HCT116 (cell line): ENCODE measurements around the gene ANKLE1. TPM values are rescaled to one million over a fixed set of nuclear protein-coding genes. Genes with fewer than 3 reads are reported as not detected.

Experiments
- ATAC-seq: fragments of 200-7000 bp; cut with Tn5 transposase; 2 replicates; pipeline ENCODE4 v1.9.1; 2020; ENCODE audit warnings: mild to moderate bottlenecking, moderate library complexity
- BruUV-seq: library from RNA; stranded (reverse); fragments of 400-500 nt; replicated peaks from 2 replicates; lab custom pipeline; 2021; lab: Mats Ljungman, UMichigan
- CTCF ChIA-PET: fragments of 300-600 bp; sonication (Branson Sonifier 250); formaldehyde crosslinking; loops from one replicate; lab custom pipeline; 2021; ENCODE audit warnings: antibody characterized with exemption; lab: Charles Lee
- POLR2A ChIA-PET: fragments of 300-600, 350-600 bp; sonication (Branson Sonifier 250); formaldehyde crosslinking; loops from one replicate; lab custom pipeline; 2021; ENCODE audit warnings: antibody characterized with exemption; lab: Charles Lee
- RAD21 ChIA-PET, 2 experiments: fragments of 300-600 bp; sonication (Branson Sonifier 250); formaldehyde crosslinking; loops; one replicate each; lab custom pipeline; 2023; ENCODE audit warnings: low total read pairs in 2 of 2; ENCODE audit not compliant: uncharacterized antibody in 2 of 2, unreplicated experiment in 2 of 2, low non-redundant PET in 1 of 2; lab: Charles Lee
- DNase-seq: peaks from one replicate; pipeline ENCODE4 v3.0.0-alpha.2; 2010; ENCODE audit warnings: low read depth, low spot score
- H2AFZ ChIP-seq: fragments of 200-600 bp; shearing (Covaris generic), sonication (generic); 2 replicates; pipeline ENCODE4 v1.6.1; 2017; ENCODE audit warnings: low read depth, mixed run types, mixed read lengths, antibody characterized with exemption, low read length; ENCODE audit not compliant: poor library complexity, severe bottlenecking
- H3K27ac ChIP-seq: 2 replicates; pipeline ENCODE4 v1.5.1; 2012; ENCODE audit warnings: low read depth, low read length
- H3K27me3 ChIP-seq: fragments of 200-600 bp; sonication (generic); 2 replicates; pipeline ENCODE4 v1.6.1; 2016; ENCODE audit warnings: mixed run types, low read length, mixed read lengths; ENCODE audit not compliant: insufficient read depth
- H3K36me3 ChIP-seq, 2 experiments: fragments of 200-500 bp in 1 of 2; fragments of 200-600 bp in 1 of 2; sonication (Bioruptor generic) in 1 of 2; sonication (generic) in 1 of 2; 2 replicates each; pipeline versions ENCODE4 v1.5.1 to v1.6.1; 2014 to 2016; ENCODE audit warnings: low read length in 2 of 2, inconsistent platforms in 1 of 2, mixed read lengths in 1 of 2, mixed run types in 1 of 2; ENCODE audit not compliant: insufficient read depth in 2 of 2, control insufficient read depth in 1 of 2
- H3K4me1 ChIP-seq, 2 experiments: fragments of 200-600 bp in 1 of 2; sonication (generic) in 1 of 2; 2 replicates each; pipeline versions ENCODE4 v1.5.1 to v1.6.1; 2012 to 2017; ENCODE audit warnings: low read length in 2 of 2, inconsistent platforms in 1 of 2, mild to moderate bottlenecking in 1 of 2, mixed read lengths in 1 of 2, mixed run types in 1 of 2, moderate library complexity in 1 of 2; ENCODE audit not compliant: insufficient read depth in 2 of 2, control insufficient read depth in 1 of 2
- H3K4me2 ChIP-seq: fragments of 200-600 bp; sonication (generic); 2 replicates; pipeline ENCODE4 v1.6.1; 2017; ENCODE audit warnings: mixed run types, low read length, mixed read lengths
- H3K4me3 ChIP-seq, 2 experiments: fragments of 200-600 bp in 1 of 2; sonication (generic) in 1 of 2; replicated peaks in 1 of 2; 2 replicates each; pipeline ENCODE4 v1.5.1; 2011 to 2016; ENCODE audit warnings: low read length in 2 of 2, control low read depth in 1 of 2, low read depth in 1 of 2, mild to moderate bottlenecking in 1 of 2, mixed read lengths in 1 of 2, mixed run types in 1 of 2
- H3K79me2 ChIP-seq: fragments of 200-600 bp; sonication (generic); 2 replicates; pipeline ENCODE4 v1.6.1; 2017; ENCODE audit warnings: mild to moderate bottlenecking, mixed run types, low read length, moderate library complexity, mixed read lengths; ENCODE audit not compliant: insufficient read depth
- H3K9ac ChIP-seq: fragments of 200-600 bp; sonication (generic); 2 replicates; pipeline ENCODE4 v1.6.1; 2016; ENCODE audit warnings: low read length, mixed read lengths
- H3K9me2 ChIP-seq: fragments of 200-600 bp; sonication (generic), shearing (Covaris generic); 2 replicates; pipeline ENCODE4 v1.6.1; 2017; ENCODE audit warnings: mixed run types, mild to moderate bottlenecking, moderate library complexity; ENCODE audit not compliant: insufficient read depth
- H3K9me3 ChIP-seq, 2 experiments: fragments of 200-500 bp in 1 of 2; fragments of 200-600 bp in 1 of 2; sonication (Bioruptor generic) in 1 of 2; sonication (generic) in 1 of 2; 2 replicates each; pipeline ENCODE4 v1.6.1; 2014 to 2017; ENCODE audit warnings: low read length in 2 of 2, mixed read lengths in 2 of 2, inconsistent platforms in 1 of 2, low read depth in 1 of 2, mild to moderate bottlenecking in 1 of 2, mixed run types in 1 of 2, moderate library complexity in 1 of 2; ENCODE audit not compliant: control insufficient read depth in 1 of 2, insufficient read depth in 1 of 2
- H4K20me1 ChIP-seq: fragments of 200-600 bp; sonication (generic), shearing (Covaris generic); 2 replicates; pipeline ENCODE4 v1.6.1; 2017; ENCODE audit warnings: mixed run types, mild to moderate bottlenecking, moderate library complexity; ENCODE audit not compliant: insufficient read depth
- CTCF ChIP-seq, 3 experiments: fragments of 200-600 bp in 1 of 3; sonication (generic) in 1 of 3; IDR thresholded peaks in 2 of 3; conservative IDR thresholded peaks in 1 of 3; 2 replicates each; pipeline ENCODE4 v1.5.1; 2012 to 2017; ENCODE audit warnings: low read depth in 2 of 3, low read length in 2 of 3, antibody characterized with exemption in 1 of 3, borderline replicate concordance in 1 of 3, control low read depth in 1 of 3, mild to moderate bottlenecking in 1 of 3, mixed read lengths in 1 of 3, mixed run types in 1 of 3, moderate library complexity in 1 of 3; ENCODE audit not compliant: insufficient read depth in 1 of 3
- ELF1 ChIP-seq: IDR thresholded peaks from 2 replicates; pipeline ENCODE4 v1.6.1; 2012; ENCODE audit warnings: low read depth, borderline replicate concordance
- EZH2 ChIP-seq: fragments of 200-600 bp; sonication (generic); IDR thresholded peaks from 2 replicates; pipeline ENCODE4 v1.6.1; 2017; ENCODE audit warnings: antibody characterized with exemption, mixed run types
- POLR2AphosphoS5 ChIP-seq: IDR thresholded peaks from 2 replicates; pipeline ENCODE4 v1.6.1; 2011; ENCODE audit warnings: mild to moderate bottlenecking, low read depth, low read length, moderate library complexity
- SIN3A ChIP-seq: IDR thresholded peaks from 2 replicates; pipeline ENCODE4 v1.6.1; 2012; ENCODE audit warnings: low read depth
- ZFX ChIP-seq: fragments of 450-650 bp; IDR thresholded peaks from 2 replicates; pipeline ENCODE4 v1.6.1; 2017
- ZNF274 ChIP-seq: fragments of 200-500 bp; sonication (Bioruptor generic); IDR thresholded peaks from 2 replicates; pipeline ENCODE4 v1.6.1; 2014; ENCODE audit warnings: mild to moderate bottlenecking, low read depth, low read length, inconsistent platforms
- intact Hi-C: fragments of 100-400 bp; cut with micrococcal nuclease; formaldehyde crosslinking; loops from 2 replicates; pipeline ENCODE4 v1.10.0; 2022
- total RNA-seq: library from RNA; stranded (reverse); gene quantifications from one replicate; pipeline ENCODE4 v1.2.1, GENCODE V29; 2021; ENCODE audit not compliant: unreplicated experiment

The ANKLE1 gene
- total RNA-seq, 1 experiment from 2014 or later = 14.8 TPM

- no peak for TF ChIP-seq CTCF (IDR thresholded peaks at IDR 0.05 in 2 of 3, conservative IDR thresholded peaks at IDR 0.05 in 1 of 3; ENCODE audit: borderline replicate concordance in 1 of 3, insufficient read depth in 1 of 3, low read depth in 2 of 3, low read length in 2 of 3)
- TF ChIP-seq ZFX = no peak; the same call in 1 of the 2 replicates
- no peak for TF ChIP-seq SIN3A
- TF ChIP-seq EZH2 = no peak
These were observed 36.8 kb upstream of the ANKLE1 start (continued) for GRCh38 chr19:17244618-17245534.

GRCh38 chr19:17245535-17245984 lies 36.1 kb upstream of the ANKLE1 start, which contains the start of gene NR2F6:
NR2F6 (minus strand) TSS chr19:17245919; CDS start chr19:17245220, 699 bp downstream.
- peaks cover 0 to under 1% of the 10 kb centered on the region in 2 experiments; a peak in 1 of 4 replicates for H3K36me3 ChIP-seq
- peaks cover 42% of the 10 kb centered on the region for H3K79me2 ChIP-seq
- H3K27ac ChIP-seq = peak within 1 kb of the TSS; percentile 91
- TF ChIP-seq ELF1 = no peak
- no peak for TF ChIP-seq ZNF274
- peak; percentile 64 for TF ChIP-seq ZFX
- peak; percentile 59 for TF ChIP-seq POLR2AphosphoS5
- no TSS peak for BruUV-seq
- H2AFZ ChIP-seq = no peak within 1 kb of the TSS
- H4K20me1 ChIP-seq = no peaks in the 10 kb centered on the region
- CTCF ChIA-PET = no interaction called here
- RAD21 ChIA-PET = no interaction called here
- peak within 1 kb of the TSS; percentile 86 for H3K9ac ChIP-seq
- H3K9me3 ChIP-seq = no peaks in the 10 kb centered on the region
- peak within 1 kb of the TSS; percentile 99 for H3K4me2 ChIP-seq
- peak within 1 kb of the TSS; percentile 87 to 94 for H3K4me3 ChIP-seq
- no peaks in the 10 kb centered on the region for H3K9me2 ChIP-seq
- POLR2A ChIA-PET = no interaction called here
- peaks cover 50 to 73% of the 10 kb centered on the region in 2 experiments for H3K4me1 ChIP-seq
- intact Hi-C loops = no loop called here
- ATAC-seq (peak; percentile 4), DNase-seq (no peak)
- no peaks in the 10 kb centered on the region for H3K27me3 ChIP-seq
